Measurements from ENCODE around the gene FBXW7. TPM values are rescaled to one million over a fixed set of nuclear protein-coding genes. Genes with fewer than 3 reads are reported as not detected.

The FBXW7 gene
- total and polyA plus RNA-seq, 12 donors = 12.1 to 87.6 (median 66.8) TPM

- ATAC-seq = no peak
- H3K4me3 ChIP-seq = no peak overlapping the region
- H3K27me3 ChIP-seq = no peaks in the 10 kb centered on the region
- intact Hi-C loops (cut with DNase I) = no loop called here
- 69 to 83% methylated on average over 6 of the region's 6 CpGs for WGBS, 2 donors
- H3K4me1 ChIP-seq = no peaks in the 10 kb centered on the region
- no peak for TF ChIP-seq CTCF (IDR thresholded peaks at IDR 0.05)
- H3K27ac ChIP-seq = no peak overlapping the region
- no peaks in the 10 kb centered on the region for H3K36me3 ChIP-seq
- no peak for DNase-seq
- H3K9me3 ChIP-seq = no peaks in the 10 kb centered on the region
Observed at GRCh38 chr4:152565333-152565732, 29.4 kb upstream of the FBXW7 start.

- Histone ChIP-seq H3K27me3 (no peaks in the 10 kb centered on the region), H3K4me3 (no peak overlapping the region), H3K36me3 (no peaks in the 10 kb centered on the region), H3K4me1 (no peaks in the 10 kb centered on the region), H3K9me3 (no peaks in the 10 kb centered on the region), H3K27ac (no peak overlapping the region)
- no peak for TF ChIP-seq CTCF (IDR thresholded peaks at IDR 0.05)
- ATAC-seq (no peak), DNase-seq (no peak)
- 91 to 94% methylated on average over 3 of the region's 3 CpGs for WGBS, 2 donors
- intact Hi-C loops (cut with DNase I) = no loop called here
Observed at GRCh38 chr4:152564336-152564735, 28.4 kb upstream of the FBXW7 start.

- Histone ChIP-seq H3K27ac (no peak overlapping the region), H3K27me3 (no peaks in the 10 kb centered on the region), H3K4me3 (no peak overlapping the region), H3K36me3 (no peaks in the 10 kb centered on the region), H3K4me1 (no peaks in the 10 kb centered on the region), H3K9me3 (no peaks in the 10 kb centered on the region)
- intact Hi-C loops (cut with DNase I) = no loop called here
- DNase-seq = no peak
- WGBS, 2 donors = 69 to 89% methylated on average over 2 of the region's 2 CpGs
- TF ChIP-seq CTCF (IDR thresholded peaks at IDR 0.05) = no peak
- ATAC-seq = no peak
Observed at GRCh38 chr4:152563209-152563608, 27.3 kb upstream of the FBXW7 start.

- intact Hi-C loops (cut with DNase I) = no loop called here
- H3K9me3 ChIP-seq = no peaks in the 10 kb centered on the region
- no peak for ATAC-seq
- H3K27ac ChIP-seq = no peak overlapping the region
- H3K4me3 ChIP-seq = no peak overlapping the region
- H3K27me3 ChIP-seq = no peaks in the 10 kb centered on the region
- H3K36me3 ChIP-seq = no peaks in the 10 kb centered on the region
- DNase-seq = no peak
- WGBS, 2 donors = 63 to 70% methylated on average over 3 of the region's 3 CpGs
- no peak for TF ChIP-seq CTCF (IDR thresholded peaks at IDR 0.05)
- no peaks in the 10 kb centered on the region for H3K4me1 ChIP-seq
Observed at GRCh38 chr4:152559641-152560040, 23.7 kb upstream of the FBXW7 start.

GRCh38 chr4:152558396-152558795 is 22.5 kb upstream of the FBXW7 start:
- no peak overlapping the region for H3K27ac ChIP-seq
- H3K36me3 ChIP-seq = no peaks in the 10 kb centered on the region
- H3K9me3 ChIP-seq = no peaks in the 10 kb centered on the region
- peaks cover 0 to under 1% (median 0%) of the 10 kb centered on the region in 9 donors for H3K4me1 ChIP-seq
- intact Hi-C loops (cut with DNase I) = no loop called here
- ATAC-seq = no peak
- H3K4me3 ChIP-seq = no peak overlapping the region
- 38 to 57% methylated on average over 1 of the region's 1 CpG for WGBS, 2 donors
- TF ChIP-seq CTCF (IDR thresholded peaks at IDR 0.05) = no peak
- DNase-seq = no peak
- no peaks in the 10 kb centered on the region for H3K27me3 ChIP-seq
